HT1080 (cell line): ENCODE measurements around the gene IFIT2. TPM values are rescaled to one million over a fixed set of nuclear protein-coding genes. Genes with fewer than 3 reads are reported as not detected.
"Not testable (repeated sequence)": the region's sequence is repeated elsewhere in the genome, so short reads cannot be mapped to it uniquely, and the experiment has no call there.

Experiments
- DNase-seq: peaks from one replicate; pipeline ENCODE4 v3.0.0-alpha.2; 2015; ENCODE audit warnings: low read depth
- total RNA-seq: library from RNA; depleted of rRNA; stranded (reverse); fragments of >200 nt; shearing (Covaris generic); gene quantifications from 2 replicates; pipeline ENCODE4 v1.2.3, GENCODE V29; 2014

IFIT2 gene
- total RNA-seq, 1 experiment from 2014 or later, result 0.92 TPM

DNA sequence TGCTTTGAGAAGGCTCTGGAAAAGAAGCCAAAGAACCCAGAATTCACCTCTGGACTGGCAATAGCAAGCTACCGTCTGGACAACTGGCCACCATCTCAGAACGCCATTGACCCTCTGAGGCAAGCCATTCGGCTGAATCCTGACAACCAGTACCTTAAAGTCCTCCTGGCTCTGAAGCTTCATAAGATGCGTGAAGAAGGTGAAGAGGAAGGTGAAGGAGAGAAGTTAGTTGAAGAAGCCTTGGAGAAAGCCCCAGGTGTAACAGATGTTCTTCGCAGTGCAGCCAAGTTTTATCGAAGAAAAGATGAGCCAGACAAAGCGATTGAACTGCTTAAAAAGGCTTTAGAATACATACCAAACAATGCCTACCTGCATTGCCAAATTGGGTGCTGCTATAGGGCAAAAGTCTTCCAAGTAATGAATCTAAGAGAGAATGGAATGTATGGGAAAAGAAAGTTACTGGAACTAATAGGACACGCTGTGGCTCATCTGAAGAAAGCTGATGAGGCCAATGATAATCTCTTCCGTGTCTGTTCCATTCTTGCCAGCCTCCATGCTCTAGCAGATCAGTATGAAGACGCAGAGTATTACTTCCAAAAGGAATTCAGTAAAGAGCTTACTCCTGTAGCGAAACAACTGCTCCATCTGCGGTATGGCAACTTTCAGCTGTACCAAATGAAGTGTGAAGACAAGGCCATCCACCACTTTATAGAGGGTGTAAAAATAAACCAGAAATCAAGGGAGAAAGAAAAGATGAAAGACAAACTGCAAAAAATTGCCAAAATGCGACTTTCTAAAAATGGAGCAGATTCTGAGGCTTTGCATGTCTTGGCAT lies 4.8 kb downstream of the IFIT2 start:
- no peak for DNase-seq

DNA sequence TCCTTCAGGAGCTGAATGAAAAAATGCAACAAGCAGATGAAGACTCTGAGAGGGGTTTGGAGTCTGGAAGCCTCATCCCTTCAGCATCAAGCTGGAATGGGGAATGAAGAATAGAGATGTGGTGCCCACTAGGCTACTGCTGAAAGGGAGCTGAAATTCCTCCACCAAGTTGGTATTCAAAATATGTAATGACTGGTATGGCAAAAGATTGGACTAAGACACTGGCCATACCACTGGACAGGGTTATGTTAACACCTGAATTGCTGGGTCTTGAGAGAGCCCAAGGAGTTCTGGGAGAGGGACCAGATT lies 5.4 kb downstream of the IFIT2 start:
- no peak for DNase-seq

DNA sequence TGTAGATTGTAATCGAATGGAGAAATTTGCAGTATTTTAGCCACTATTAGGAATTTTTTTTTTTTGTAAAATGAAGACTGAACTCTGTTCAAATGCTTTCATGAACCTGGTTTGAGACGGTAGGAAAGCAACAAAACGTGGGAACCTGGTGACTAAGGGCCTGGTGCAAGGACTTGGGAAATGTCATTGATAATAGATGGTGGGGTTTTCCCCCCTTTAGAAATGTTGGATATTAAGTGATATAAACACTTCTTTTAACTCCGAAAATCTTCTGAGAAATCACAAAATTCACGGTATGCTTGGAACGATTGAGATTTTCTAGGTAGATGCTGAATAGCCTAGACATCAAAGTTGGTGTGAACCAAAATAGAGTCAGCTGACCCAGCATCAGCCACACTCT lies 6.4 kb downstream of the IFIT2 start:
- no peak for DNase-seq

- DNase-seq, result no peak
Observed at GRCh38 chr10:89308736-89309135, 6.9 kb downstream of the IFIT2 start.

- DNase-seq, result no peak
Observed at GRCh38 chr10:89309156-89310055, 7.6 kb downstream of the IFIT2 start.

GRCh38 chr10:89310056-89310893 lies 8.4 kb downstream of the IFIT2 start:
- DNase-seq, result no peak

GRCh38 chr10:89312973-89313372 lies 11.1 kb downstream of the IFIT2 start:
- DNase-seq, result no peak

DNA sequence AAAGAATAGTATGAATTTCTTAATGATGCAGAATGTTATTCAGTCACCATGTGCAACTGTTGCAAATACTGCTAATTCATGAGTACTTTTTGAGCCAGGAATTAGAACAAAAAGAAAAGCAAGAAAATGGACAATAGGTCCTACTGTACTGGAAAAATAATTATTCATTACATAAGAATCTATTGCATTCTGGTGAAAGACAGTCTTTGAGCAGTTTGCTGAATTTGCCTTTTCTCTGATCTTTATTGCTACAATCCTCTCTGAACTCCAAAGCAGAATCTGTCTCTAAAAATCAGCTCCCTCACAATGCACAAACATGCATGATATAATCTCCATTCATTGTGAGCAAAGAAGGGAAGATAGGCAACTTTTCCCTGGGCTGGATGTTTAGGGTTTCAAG lies 12.8 kb downstream of the IFIT2 start:
- no peak for DNase-seq

- DNase-seq, result not testable (repeated sequence)
Observed at GRCh38 chr10:89318047-89318446, 16.2 kb downstream of the IFIT2 start.

- DNase-seq, result not testable (repeated sequence)
Observed at GRCh38 chr10:89325081-89325480, 23.2 kb downstream of the IFIT2 start.

- not testable (repeated sequence) for DNase-seq
Observed at GRCh38 chr10:89325856-89326255, 24.0 kb downstream of the IFIT2 start.

- DNase-seq, result peak; percentile 89
Observed at GRCh38 chr10:89327803-89328441, 26.1 kb downstream of the IFIT2 start, which contains the start of gene IFIT3. TSS of gene IFIT3 (plus strand) at chr10:89327997. CDS start at chr10:89328074, 77 bp downstream.

DNA sequence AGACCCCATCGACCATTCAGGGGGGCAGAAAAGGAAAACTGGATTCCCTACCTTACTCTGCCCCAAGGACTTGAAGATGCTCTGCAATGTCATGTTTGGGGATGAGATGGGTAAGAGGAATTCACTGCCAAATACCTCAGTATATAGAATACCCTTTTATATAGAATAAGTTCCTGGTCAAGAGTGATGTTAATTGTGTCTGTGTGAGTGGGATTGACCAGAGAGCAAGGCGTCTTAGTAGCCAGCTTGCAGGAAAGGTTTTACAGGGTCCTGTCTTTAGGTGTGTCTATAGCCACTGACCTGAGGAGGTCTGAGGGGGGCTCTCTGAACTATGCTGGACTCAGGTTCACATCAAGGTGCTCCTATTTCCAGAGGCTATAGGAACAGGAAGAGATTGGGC lies 27.3 kb downstream of the IFIT2 start:
- no peak for DNase-seq

DNA sequence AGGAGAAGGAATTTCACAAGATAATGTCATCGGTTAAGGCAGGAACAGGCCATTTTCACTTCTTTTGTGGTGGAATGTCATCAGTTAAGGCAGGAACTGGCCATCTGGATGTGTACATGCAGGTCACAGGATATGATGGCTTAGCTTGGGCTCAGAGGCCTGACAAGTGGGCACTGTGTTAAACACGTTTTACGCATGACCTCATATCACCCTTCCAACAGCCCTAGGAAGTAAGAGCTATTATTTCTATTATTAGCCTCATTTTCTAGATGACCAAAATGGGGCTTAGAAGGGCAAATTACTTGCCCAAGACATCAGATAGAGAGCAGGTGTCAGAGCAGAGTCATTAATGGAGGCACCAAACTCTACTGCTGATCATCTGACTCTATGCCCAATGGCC lies 28.2 kb downstream of the IFIT2 start:
- not testable (repeated sequence) for DNase-seq

DNA sequence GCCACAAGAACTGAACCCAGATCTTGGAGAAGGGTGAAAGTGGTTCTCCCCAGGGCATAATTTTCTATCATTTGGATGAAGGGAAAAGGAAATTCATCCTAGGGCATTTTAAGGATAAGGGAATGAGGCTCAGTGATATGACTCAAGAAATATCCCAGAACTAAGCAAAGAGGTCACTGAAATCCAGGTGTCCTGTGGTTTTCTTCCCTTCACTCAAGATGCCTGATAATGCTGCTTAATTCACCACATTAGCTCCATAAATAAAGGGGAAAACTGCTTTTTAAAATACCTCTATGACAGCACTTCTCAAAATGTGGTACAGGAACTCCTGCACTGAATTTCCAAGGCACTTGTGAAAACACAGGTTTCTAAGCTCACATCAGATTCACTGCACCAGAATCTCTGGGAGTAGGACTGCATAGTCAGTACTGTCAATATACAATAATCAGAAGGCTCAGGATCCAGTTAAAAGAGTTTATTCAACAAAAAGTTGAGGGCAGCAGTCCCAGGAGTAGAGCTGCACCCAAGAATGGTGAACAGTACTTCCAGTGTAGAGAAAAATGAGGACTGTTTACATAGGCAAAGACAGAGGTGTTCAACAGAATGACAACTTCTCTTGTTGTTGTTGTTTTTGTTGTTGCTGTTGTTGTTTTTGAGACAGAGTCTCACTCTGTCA lies 28.8 kb downstream of the IFIT2 start:
- DNase-seq, result no peak

- not testable (repeated sequence) for DNase-seq
Observed at GRCh38 chr10:89331487-89332122, 29.8 kb downstream of the IFIT2 start.

DNA sequence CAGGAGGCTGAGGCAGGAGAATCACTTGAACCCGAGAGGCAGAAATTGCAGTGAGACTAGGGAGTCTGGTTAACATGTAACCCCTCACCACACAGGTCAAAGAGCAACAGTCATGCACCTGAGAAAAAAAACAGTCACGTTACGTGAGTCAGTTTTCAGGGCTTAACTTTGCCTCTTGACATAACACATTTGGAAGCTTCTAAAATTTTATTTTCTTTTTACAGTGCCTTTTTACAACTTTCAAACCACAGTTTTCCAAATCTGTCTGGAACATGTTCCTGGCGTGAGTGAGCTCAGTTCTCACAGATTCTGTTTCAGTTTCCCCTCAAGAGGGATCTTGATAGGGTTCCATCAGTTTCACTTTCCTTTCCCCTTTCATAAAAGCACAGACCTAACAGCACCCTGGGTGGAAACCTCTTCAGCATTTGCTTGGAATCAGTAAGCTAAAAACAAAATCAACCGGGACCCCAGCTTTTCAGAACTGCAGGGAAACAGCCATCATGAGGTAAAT lies 30.3 kb downstream of the IFIT2 start:
- peak; percentile 49 for DNase-seq

DNA sequence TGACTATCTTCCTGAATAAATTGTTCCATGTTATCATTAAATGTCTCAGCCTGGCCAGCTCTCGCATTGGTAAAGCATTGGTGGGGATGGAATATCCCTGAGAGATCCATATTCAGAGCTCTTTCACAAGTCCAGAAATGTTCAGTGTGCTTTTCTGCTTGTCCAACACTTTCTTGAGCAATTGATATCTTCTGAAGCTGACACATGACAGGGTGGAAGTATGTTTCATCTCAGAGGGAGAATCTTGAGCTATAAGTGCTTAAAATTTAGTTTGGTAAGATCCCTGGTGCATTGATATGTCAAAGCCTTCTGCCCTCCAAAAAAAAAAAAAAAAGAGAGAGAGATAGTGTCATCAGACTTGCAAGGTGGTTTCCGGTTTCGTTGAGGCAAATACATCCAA lies 33.4 kb downstream of the IFIT2 start:
- DNase-seq, result no peak

DNA sequence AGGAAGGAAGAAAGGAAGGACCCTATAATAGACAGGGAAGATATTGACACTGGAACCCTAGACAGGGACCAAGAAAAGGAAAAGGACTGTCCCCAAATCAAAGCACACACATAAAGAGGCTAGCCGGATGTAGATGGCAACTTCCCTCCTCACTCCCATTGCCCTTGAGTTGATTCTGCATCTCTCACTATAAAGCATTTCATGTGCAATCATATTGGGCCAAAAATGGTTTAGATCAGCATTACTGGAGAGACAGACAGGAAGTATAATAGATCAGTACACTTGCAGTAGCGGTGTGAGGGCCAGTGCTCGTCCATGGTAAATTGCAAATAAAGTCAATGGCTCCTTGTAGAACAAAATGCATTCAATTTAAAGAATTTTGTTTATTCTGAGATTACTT lies 34.4 kb downstream of the IFIT2 start:
- no peak for DNase-seq

DNA sequence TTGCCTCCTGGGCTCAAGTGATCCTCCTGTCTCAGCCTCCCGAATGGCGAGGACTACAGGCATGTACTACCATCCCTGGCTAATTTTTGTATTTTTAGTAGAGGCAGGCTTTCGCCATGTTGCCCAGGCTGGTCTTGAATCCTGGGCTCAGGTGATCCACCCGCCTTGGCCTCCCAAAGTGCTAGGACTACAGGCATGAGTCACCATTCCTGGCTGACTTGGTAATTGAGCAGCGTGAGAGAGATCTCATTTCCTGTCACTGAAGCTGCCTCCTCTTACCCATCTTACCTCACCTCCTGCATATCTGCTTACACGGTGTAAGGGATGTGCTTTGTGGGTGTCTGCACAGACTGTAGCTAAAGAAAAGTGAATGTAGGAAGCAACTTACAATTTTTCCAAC lies 35.6 kb downstream of the IFIT2 start:
- DNase-seq, result peak; percentile 95
